ES-I3 (cell line): Measurements from ENCODE around the gene DBET.
"Not testable (repeated sequence)": the region's sequence is repeated elsewhere in the genome, so short reads cannot be mapped to it uniquely, and the experiment has no call there.

Source experiments
- H3K36me3 ChIP-seq: 2 replicates; pipeline ENCODE4 v1.6.1; 2013; ENCODE audit warnings: mild to moderate bottlenecking, low read length, control low read depth, moderate library complexity; ENCODE audit not compliant: insufficient read depth
- H3K4me1 ChIP-seq: 2 replicates; pipeline ENCODE4 v1.6.1; 2013; ENCODE audit warnings: mild to moderate bottlenecking, control low read depth, low read length; ENCODE audit not compliant: insufficient read depth
- H3K9ac ChIP-seq: 2 replicates; pipeline ENCODE4 v1.6.1; 2013; ENCODE audit warnings: low read depth, mild to moderate bottlenecking, low read length, moderate library complexity
- H3K9me3 ChIP-seq: 2 replicates; pipeline ENCODE4 v1.6.1; 2013; ENCODE audit warnings: mild to moderate bottlenecking, low read length, moderate library complexity; ENCODE audit not compliant: control insufficient read depth, insufficient read depth

The DBET gene

GRCh38 chr4:190106611-190107480, 42.5 kb downstream of the DBET start:
- not testable (repeated sequence) for H3K4me1 ChIP-seq, H3K36me3 ChIP-seq, H3K9ac ChIP-seq, H3K9me3 ChIP-seq

- H3K9me3 ChIP-seq, H3K36me3 ChIP-seq, H3K4me1 ChIP-seq, H3K9ac ChIP-seq: not testable (repeated sequence)
Observed at GRCh38 chr4:190107766-190108485, 43.6 kb downstream of the DBET start.

- H3K9me3 ChIP-seq, H3K9ac ChIP-seq, H3K4me1 ChIP-seq, H3K36me3 ChIP-seq: not testable (repeated sequence)
Observed at GRCh38 chr4:190108756-190109155, 44.5 kb downstream of the DBET start.

GRCh38 chr4:190109390-190110011, 45.2 kb downstream of the DBET start:
- H3K4me1 ChIP-seq, H3K9me3 ChIP-seq: not testable (repeated sequence)

GRCh38 chr4:190110033-190110432, 45.7 kb downstream of the DBET start:
- not testable (repeated sequence) for H3K9ac ChIP-seq, H3K4me1 ChIP-seq, H3K9me3 ChIP-seq

More at GRCh38 chr4:190109390-190110011, 45.2 kb downstream of the DBET start:
- H3K36me3 ChIP-seq, H3K9ac ChIP-seq: not testable (repeated sequence)

GRCh38 chr4:190110570-190111295, 46.4 kb downstream of the DBET start:
- H3K9ac ChIP-seq, H3K9me3 ChIP-seq, H3K36me3 ChIP-seq, H3K4me1 ChIP-seq: not testable (repeated sequence)

More at GRCh38 chr4:190110033-190110432, 45.7 kb downstream of the DBET start:
- not testable (repeated sequence) for H3K36me3 ChIP-seq

GRCh38 chr4:190112879-190113278, 48.6 kb downstream of the DBET start:
- not testable (repeated sequence) for H3K4me1 ChIP-seq, H3K9me3 ChIP-seq, H3K9ac ChIP-seq, H3K36me3 ChIP-seq

- not testable (repeated sequence) for H3K36me3 ChIP-seq, H3K9ac ChIP-seq, H3K9me3 ChIP-seq, H3K4me1 ChIP-seq
Observed at GRCh38 chr4:190114991-190115390, 50.7 kb downstream of the DBET start.
